Neural progenitor cell (in vitro differentiated cells): ENCODE data around the gene CRB2. TPM values are rescaled to one million over a fixed set of nuclear protein-coding genes. Genes with fewer than 3 reads are reported as not detected.

Experiments
- DNase-seq: peaks from one replicate; pipeline ENCODE4 v3.0.0-alpha.2; 2016; ENCODE audit warnings: low spot score
- H2AFZ ChIP-seq: fragments of 200-600 bp; sonication (generic); replicated peaks from 2 replicates; pipeline ENCODE4 v1.6.1; 2016; ENCODE audit warnings: antibody characterized with exemption
- H3F3A ChIP-seq: fragments of 200-600 bp; sonication (generic); 2 replicates; pipeline ENCODE4 v1.6.1; 2016; ENCODE audit warnings: antibody characterized with exemption, low read depth
- H3K27ac ChIP-seq: fragments of 200-600 bp; sonication (generic); 2 replicates; pipeline ENCODE4 v1.5.1; 2016; ENCODE audit warnings: mild to moderate bottlenecking
- H3K27me3 ChIP-seq: fragments of 200-600 bp; sonication (generic); 2 replicates; pipeline ENCODE4 v1.6.1; 2016; ENCODE audit warnings: mild to moderate bottlenecking, moderate library complexity
- H3K36me3 ChIP-seq: fragments of 200-600 bp; sonication (generic); 2 replicates; pipeline ENCODE4 v1.5.1; 2016
- H3K4me1 ChIP-seq: fragments of 200-600 bp; sonication (generic); 2 replicates; pipeline ENCODE4 v1.6.1; 2016; ENCODE audit warnings: mixed run types
- H3K4me2 ChIP-seq: fragments of 200-600 bp; sonication (generic); 2 replicates; pipeline ENCODE4 v1.6.1; 2016
- H3K4me3 ChIP-seq: fragments of 200-600 bp; sonication (generic); 2 replicates; pipeline ENCODE4 v1.5.1; 2016
- H3K79me2 ChIP-seq: fragments of 200-600 bp; sonication (generic); 2 replicates; pipeline ENCODE4 v1.6.1; 2016; ENCODE audit warnings: low read depth
- H3K9ac ChIP-seq: fragments of 200-600 bp; sonication (generic); 2 replicates; pipeline ENCODE4 v1.6.1; 2016
- H3K9me3 ChIP-seq: fragments of 200-600 bp; sonication (generic); 2 replicates; pipeline ENCODE4 v1.5.1; 2016; ENCODE audit warnings: low read depth
- H4K20me1 ChIP-seq: fragments of 200-600 bp; sonication (generic); 2 replicates; pipeline ENCODE4 v1.6.1; 2016; ENCODE audit warnings: low read depth
- H3K27ac Mint-ChIP-seq: 3 replicates; pipeline ENCODE4 v1.8.0; 2021; ENCODE audit warnings: mixed read lengths
- H3K27me3 Mint-ChIP-seq: 2 replicates; pipeline ENCODE4 v1.8.0; 2022; ENCODE audit warnings: low read depth, mild to moderate bottlenecking, inconsistent platforms, moderate library complexity, mixed read lengths; ENCODE audit not compliant: insufficient read depth
- H3K36me3 Mint-ChIP-seq: 3 replicates; pipeline ENCODE4 v1.8.0; 2021; ENCODE audit warnings: mixed read lengths
- H3K4me1 Mint-ChIP-seq: 3 replicates; pipeline ENCODE4 v1.8.0; 2021; ENCODE audit warnings: mixed read lengths
- H3K4me3 Mint-ChIP-seq: 3 replicates; pipeline ENCODE4 v1.8.0; 2021; ENCODE audit warnings: mild to moderate bottlenecking, moderate library complexity, mixed read lengths
- H3K9me3 Mint-ChIP-seq: 3 replicates; pipeline ENCODE4 v1.8.0; 2020; ENCODE audit warnings: mixed read lengths
- EZH2 ChIP-seq: fragments of 200-600 bp; sonication (generic); IDR thresholded peaks from 2 replicates; pipeline ENCODE4 v1.6.1; 2017; ENCODE audit warnings: antibody characterized with exemption, mild to moderate bottlenecking, moderate library complexity
- EZH2phosphoT487 ChIP-seq: fragments of 200-600 bp; sonication (generic); IDR thresholded peaks from 2 replicates; pipeline ENCODE4 v1.6.1; 2017; ENCODE audit warnings: antibody characterized with exemption
- total RNA-seq: library from RNA; depleted of rRNA; stranded (reverse); fragments of >200 nt; gene quantifications from 2 replicates; pipeline ENCODE4 v1.2.3, GENCODE V29; 2015; ENCODE audit warnings: low replicate concordance
- TF ChIP-seq, protein P1 (sequence below): fragments of 200-600 bp; sonication (generic); IDR thresholded peaks from 2 replicates; pipeline ENCODE4 v1.5.1; 2017; ENCODE audit warnings: antibody characterized with exemption, mild to moderate bottlenecking

Gene CRB2
- total RNA-seq, 1 donor from 2014 or later, result 18.5 TPM

GRCh38 chr9:123322273-123323195 is 33.5 kb upstream of the CRB2 start:
- Histone ChIP-seq H3K79me2 (no peaks in the 10 kb centered on the region), H3K36me3 (no peaks in the 10 kb centered on the region), H3K4me3 (no peak overlapping the region), H2AFZ (peak overlapping the region; percentile 77), H3K9ac (no peak overlapping the region), H3K4me1 (peaks cover 11% of the 10 kb centered on the region), H3K27me3 (no peaks in the 10 kb centered on the region), H3K4me2 (peak overlapping the region; percentile 30), H4K20me1 (no peaks in the 10 kb centered on the region), H3K27ac (no peak overlapping the region), H3K9me3 (no peaks in the 10 kb centered on the region), H3F3A (peaks cover 9% of the 10 kb centered on the region)
- Mint-ChIP-seq H3K36me3 (no peaks in the 10 kb centered on the region), H3K4me1 (peaks cover 31% of the 10 kb centered on the region), H3K27ac (no peak overlapping the region), H3K9me3 (no peaks in the 10 kb centered on the region), H3K27me3 (peaks cover 17% of the 10 kb centered on the region), H3K4me3 (no peak overlapping the region)
- DNase-seq, result no peak
- TF ChIP-seq, protein P1, sequence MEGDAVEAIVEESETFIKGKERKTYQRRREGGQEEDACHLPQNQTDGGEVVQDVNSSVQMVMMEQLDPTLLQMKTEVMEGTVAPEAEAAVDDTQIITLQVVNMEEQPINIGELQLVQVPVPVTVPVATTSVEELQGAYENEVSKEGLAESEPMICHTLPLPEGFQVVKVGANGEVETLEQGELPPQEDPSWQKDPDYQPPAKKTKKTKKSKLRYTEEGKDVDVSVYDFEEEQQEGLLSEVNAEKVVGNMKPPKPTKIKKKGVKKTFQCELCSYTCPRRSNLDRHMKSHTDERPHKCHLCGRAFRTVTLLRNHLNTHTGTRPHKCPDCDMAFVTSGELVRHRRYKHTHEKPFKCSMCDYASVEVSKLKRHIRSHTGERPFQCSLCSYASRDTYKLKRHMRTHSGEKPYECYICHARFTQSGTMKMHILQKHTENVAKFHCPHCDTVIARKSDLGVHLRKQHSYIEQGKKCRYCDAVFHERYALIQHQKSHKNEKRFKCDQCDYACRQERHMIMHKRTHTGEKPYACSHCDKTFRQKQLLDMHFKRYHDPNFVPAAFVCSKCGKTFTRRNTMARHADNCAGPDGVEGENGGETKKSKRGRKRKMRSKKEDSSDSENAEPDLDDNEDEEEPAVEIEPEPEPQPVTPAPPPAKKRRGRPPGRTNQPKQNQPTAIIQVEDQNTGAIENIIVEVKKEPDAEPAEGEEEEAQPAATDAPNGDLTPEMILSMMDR, result no peak
- TF ChIP-seq EZH2, result no peak
- no peak for TF ChIP-seq EZH2phosphoT487

DNA sequence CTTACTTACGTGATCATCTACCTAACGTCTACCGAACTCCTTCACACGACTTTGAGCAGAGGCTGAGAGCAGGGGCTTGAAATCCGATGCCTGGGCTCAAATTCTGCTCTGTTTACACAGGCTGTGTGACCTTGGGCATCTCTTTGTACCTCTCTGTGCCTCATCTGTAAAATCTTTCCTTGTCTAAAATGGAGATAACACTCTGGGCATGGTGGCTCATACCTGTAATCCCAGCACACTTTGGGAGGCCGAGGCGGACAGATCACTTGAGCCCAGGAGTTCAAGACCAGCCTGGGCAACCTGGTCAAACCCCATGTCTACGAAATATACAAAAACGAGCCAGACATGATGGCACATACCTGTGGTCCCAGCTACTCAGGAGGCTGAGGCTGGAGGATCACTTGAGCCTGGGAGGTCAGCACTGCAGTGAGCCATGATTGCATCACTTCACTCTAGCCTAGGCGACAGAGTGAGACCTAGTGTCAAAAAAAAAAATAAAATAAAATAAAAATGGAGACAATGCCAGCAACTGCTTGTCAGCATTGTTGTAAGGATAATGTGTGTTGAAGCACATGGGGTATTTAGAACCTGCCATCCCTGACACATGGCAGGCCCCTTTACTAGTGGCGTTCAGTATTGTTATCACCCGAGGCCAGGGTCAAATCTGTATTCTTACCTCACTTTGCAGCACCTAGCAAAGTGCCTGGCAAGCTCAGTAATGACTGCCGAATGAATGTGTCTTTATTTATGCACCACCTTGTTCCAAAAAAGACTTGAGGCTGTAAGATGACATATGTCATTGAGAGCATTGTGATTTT is 32.6 kb upstream of the CRB2 start:
- no peak for DNase-seq
- Histone ChIP-seq H3K27me3 (no peaks in the 10 kb centered on the region), H3K79me2 (no peaks in the 10 kb centered on the region), H3F3A (peaks cover 3% of the 10 kb centered on the region), H4K20me1 (no peaks in the 10 kb centered on the region), H3K9ac (no peak overlapping the region), H3K9me3 (no peaks in the 10 kb centered on the region), H2AFZ (peak overlapping the region; percentile 77), H3K4me3 (no peak overlapping the region), H3K4me2 (peak overlapping the region; percentile 30), H3K36me3 (no peaks in the 10 kb centered on the region), H3K27ac (no peak overlapping the region), H3K4me1 (peaks cover 11% of the 10 kb centered on the region)
- H3K4me1 Mint-ChIP-seq, result peaks cover 30% of the 10 kb centered on the region
- H3K27ac Mint-ChIP-seq, result no peak overlapping the region
- TF ChIP-seq EZH2, result no peak
- no peak for TF ChIP-seq EZH2phosphoT487
- TF ChIP-seq, protein P1, result no peak
- no peak overlapping the region for H3K4me3 Mint-ChIP-seq
- H3K27me3 Mint-ChIP-seq, result peaks cover 18% of the 10 kb centered on the region
- H3K36me3 Mint-ChIP-seq, result no peaks in the 10 kb centered on the region
- H3K9me3 Mint-ChIP-seq, result no peaks in the 10 kb centered on the region

- Histone ChIP-seq H3K4me1 (peaks cover 11% of the 10 kb centered on the region), H4K20me1 (no peaks in the 10 kb centered on the region), H2AFZ (peak overlapping the region; percentile 28), H3K9me3 (no peaks in the 10 kb centered on the region), H3K36me3 (no peaks in the 10 kb centered on the region), H3F3A (no peaks in the 10 kb centered on the region), H3K4me3 (no peak overlapping the region), H3K27me3 (no peaks in the 10 kb centered on the region), H3K4me2 (no peak overlapping the region), H3K27ac (no peak overlapping the region), H3K9ac (no peak overlapping the region), H3K79me2 (no peaks in the 10 kb centered on the region)
- no peak for DNase-seq
- Mint-ChIP-seq H3K4me1 (peaks cover 26% of the 10 kb centered on the region), H3K4me3 (no peak overlapping the region), H3K9me3 (no peaks in the 10 kb centered on the region), H3K27ac (peak overlapping the region; percentile 72), H3K27me3 (peaks cover 13% of the 10 kb centered on the region), H3K36me3 (no peaks in the 10 kb centered on the region)
- no peak for TF ChIP-seq EZH2phosphoT487
- TF ChIP-seq, protein P1, result no peak
- no peak for TF ChIP-seq EZH2
Measured at GRCh38 chr9:123324767-123325183, 31.2 kb upstream of the CRB2 start.
